Jurkat, Clone E6-1 (cell line): ENCODE data around the gene CT47B1. TPM values are rescaled to one million over a fixed set of nuclear protein-coding genes. Genes with fewer than 3 reads are reported as not detected.
"Not testable (repeated sequence)": the region's sequence is repeated elsewhere in the genome, so short reads cannot be mapped to it uniquely, and the experiment has no call there.

Experiments used
- DNase-seq: peaks from one replicate; pipeline ENCODE4 v3.0.0-alpha.2; 2011; ENCODE audit warnings: low read depth, low spot score
- H3K4me3 ChIP-seq: 2 replicates; pipeline ENCODE4 v1.5.1; 2011; ENCODE audit warnings: mild to moderate bottlenecking, low read length, control low read depth, moderate library complexity
- polyA plus RNA-seq: library from polyadenylated mRNA; unstranded; fragments of >200 nt; gene quantifications from one replicate; pipeline ENCODE4 v1.2.1, GENCODE V29; 2012; ENCODE audit warnings: missing spikeins; ENCODE audit not compliant: insufficient read length, insufficient read depth

CT47B1 gene
- not detected for polyA plus RNA-seq

DNA sequence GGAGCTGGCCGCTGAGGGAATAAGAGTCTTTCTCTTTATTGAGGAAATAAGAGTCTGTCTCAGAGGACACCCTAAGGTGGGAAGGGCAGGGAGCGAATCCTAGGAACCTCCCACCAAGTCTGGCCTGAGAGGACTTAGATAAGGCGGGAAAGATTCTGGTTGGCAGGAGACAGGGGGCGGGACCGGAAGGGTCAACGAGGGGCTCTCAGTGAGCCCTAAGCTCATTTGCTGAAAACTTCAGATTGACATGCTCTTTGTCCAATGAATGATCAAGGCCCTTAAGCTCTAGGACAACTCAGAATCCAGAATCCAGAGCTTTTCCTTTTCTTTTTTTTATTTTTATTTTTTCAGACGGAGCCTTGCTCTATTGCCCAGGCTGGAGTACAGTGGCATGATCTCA, at the start of gene CT47B1:
CT47B1 (minus strand) TSS at position 101 of the 400 bp plus-strand sequence. CDS start 196 bp downstream, outside the sequence.
- H3K4me3 ChIP-seq, DNase-seq: not testable (repeated sequence)

DNA sequence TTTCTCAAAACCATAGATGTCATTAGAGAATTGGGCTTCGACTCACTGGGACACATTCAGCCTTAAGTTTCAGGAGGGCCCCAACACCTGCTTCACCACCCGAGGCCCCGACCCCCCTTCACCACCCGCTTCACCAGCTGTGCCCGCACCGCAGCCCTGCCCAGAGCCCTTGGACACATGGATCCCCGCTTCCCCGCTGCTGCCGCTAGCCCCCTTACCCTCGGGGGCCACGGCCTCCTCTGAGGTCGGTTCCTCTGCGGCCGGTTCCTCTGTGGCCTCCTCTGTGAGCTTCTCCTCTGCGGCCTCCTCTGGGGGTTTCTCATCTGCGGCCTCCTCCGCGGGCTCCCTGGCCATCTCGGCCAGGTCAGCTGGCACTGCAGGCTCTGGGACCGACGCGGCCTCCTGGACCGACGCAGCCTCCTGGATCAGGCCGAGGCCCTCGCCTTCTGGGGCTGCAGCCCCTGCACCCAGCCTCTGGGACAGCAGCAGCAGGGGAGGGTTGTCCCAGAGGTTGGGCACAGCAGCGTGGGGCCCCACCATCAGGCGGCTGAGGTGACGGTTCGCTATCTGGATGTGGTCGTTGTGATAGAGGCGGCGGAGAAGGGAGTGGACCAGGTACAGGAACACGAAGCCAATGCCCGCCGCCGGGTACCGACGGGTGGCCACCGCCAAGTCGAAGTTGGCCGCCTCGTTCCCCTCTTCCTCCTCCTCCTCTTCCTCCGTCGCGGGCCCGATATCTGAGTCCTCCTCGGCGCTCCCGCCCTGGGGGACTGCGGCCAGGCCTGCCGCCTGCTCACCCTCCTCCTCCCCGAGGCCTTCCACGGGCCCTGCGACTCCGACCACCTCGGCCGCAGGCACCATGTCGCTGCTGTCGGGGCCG, 748 bp downstream of the CT47B1 start:
- H3K4me3 ChIP-seq: no peak overlapping the region
- DNase-seq: no peak

DNA sequence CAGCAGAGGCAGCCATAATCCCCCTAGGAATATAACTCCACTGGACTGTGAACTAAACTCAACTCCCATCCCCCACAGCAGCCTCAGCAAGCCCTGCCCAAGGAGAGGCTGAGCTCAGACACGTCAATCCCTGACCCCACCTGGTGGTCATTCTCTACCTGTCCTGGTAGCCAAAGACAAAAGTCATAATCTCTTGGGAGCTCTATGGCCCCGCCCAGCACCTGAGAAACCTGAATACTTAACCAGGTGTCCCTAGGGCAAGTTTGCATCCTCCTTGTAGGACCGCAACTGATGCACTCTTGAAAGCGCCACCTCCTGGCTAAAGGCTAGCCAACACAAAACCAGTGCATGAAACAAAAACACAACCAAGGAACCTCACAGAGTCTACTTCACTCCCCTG, 18.4 kb downstream of the CT47B1 start:
- no peak overlapping the region for H3K4me3 ChIP-seq
- peak; percentile 10 for DNase-seq

DNA sequence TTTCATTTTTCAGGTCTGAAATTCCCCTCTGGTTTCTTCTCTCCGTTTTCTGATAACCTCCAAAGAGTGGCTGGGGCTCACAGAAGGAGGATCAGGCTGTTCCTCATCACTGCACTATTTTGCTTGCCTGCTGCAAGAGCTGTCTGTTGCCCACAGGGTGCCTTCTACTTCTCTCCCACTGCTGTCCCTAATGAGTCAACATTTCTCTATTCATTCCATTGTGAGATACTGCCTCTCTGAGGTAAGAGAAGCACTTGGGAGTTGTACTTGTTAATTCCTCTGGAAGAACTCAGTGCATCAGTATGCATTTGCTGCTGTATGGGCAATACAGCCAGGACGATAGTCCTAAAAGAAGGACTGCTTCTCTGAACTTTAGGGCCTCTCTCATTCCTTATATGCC, 34.8 kb downstream of the CT47B1 start:
- H3K4me3 ChIP-seq: no peak overlapping the region
- DNase-seq: no peak

DNA sequence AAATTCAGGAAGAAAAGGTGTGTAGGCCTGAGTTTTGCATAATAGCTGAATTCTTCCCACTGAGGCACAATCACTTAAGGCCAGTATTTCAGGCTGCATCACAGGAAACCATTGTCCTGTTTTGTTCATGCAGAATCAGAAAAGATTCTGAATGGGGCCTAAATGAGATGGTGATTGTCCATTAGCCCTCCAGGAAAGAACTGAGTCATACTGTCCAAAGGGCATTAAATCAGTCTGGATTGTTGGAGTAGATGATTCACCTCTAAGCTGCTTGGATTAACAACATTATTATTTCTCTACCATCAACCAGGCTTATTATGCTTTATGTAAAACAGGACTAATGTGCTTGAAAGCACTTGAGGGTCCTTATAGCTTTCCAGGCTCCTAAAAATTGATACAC, 36.2 kb downstream of the CT47B1 start:
- no peak for DNase-seq
- no peak overlapping the region for H3K4me3 ChIP-seq

DNA sequence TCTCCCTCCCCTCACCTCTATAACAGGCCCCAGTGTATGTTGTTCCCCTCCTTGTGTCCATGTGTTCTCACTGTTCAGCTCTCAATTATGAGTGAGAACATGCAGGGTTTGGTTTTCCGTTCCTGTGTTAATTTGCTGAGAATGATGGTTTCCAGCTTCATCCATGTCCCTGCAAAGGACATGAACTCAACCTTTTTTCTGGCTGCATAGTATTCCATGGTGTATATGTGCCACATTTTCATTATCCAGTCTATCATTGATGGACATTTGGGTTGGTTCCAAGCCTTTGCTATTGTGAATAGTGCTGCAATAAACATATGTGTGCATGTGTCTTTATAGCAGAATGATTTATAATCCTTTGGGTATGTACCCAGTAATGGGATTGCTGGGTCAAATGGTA, 48.5 kb downstream of the CT47B1 start:
- H3K4me3 ChIP-seq, DNase-seq: not testable (repeated sequence)

DNA sequence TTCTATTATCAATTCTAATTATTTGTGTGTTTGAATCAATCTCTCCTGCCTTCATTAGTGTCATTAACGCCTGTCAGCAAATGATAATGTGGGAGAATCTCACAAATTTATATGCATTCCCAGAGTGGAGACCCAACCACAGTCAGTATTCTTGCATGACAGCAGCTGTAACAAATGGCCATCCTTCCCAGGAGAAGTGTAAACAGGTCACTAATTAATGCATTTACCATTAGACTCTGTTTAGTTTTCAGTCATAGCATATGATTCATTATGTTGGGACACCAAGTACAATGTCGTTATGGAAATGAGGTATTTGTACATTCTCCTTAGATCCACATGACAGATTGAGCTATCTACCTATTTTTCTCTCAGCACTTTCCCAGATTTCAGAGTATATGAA, 50.5 kb downstream of the CT47B1 start:
- H3K4me3 ChIP-seq: no peak overlapping the region
- DNase-seq: no peak

DNA sequence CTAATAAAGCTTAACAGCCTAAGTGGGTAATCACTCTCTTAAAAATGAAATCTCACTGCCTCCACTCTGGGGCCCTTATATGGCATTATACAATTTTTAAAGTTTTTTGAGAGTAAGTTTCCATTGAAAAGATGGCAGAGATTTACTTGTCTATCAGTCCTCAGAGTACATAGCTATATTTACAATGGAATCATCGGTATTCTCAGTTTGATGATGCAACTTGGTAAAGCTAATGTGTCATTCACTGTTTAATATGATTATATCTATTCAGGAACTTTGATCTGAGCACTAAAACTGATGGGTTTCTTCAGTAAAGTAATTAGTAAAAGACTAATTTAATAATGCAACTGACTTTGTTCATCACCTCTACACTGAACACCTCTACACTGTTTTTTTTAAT, 51.6 kb downstream of the CT47B1 start:
- no peak for DNase-seq
- H3K4me3 ChIP-seq: no peak overlapping the region

DNA sequence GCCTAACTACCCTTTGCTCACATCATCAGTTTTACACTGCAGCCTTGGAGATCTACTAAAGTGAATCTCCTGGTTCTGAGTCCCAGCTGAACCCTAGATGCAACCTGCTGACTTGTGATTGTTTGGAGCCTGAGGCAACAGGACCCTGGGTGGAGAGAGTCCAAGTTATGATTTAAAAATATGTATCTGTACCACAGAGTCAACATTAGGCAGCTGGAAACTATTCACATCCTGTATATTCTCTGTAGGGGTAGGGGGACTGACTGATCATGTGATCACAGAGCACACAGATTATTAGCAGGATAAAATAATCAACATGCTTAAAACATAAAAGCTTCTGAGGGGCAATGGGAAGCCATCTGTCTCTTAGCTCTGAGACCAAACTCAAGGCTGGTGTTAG, 52.1 kb downstream of the CT47B1 start:
- H3K4me3 ChIP-seq: no peak overlapping the region
- DNase-seq: no peak
